GM19452 (cell line): ENCODE measurements around the gene POLE.
"Not testable (repeated sequence)": the region's sequence is repeated elsewhere in the genome, so short reads cannot be mapped to it uniquely, and the experiment has no call there.

Source experiments
- ATAC-seq: cut with Tn5 transposase; IDR thresholded peaks from one replicate; pipeline ENCODE4 v1.9.1; 2021; ENCODE audit not compliant: unreplicated experiment

Gene POLE

DNA sequence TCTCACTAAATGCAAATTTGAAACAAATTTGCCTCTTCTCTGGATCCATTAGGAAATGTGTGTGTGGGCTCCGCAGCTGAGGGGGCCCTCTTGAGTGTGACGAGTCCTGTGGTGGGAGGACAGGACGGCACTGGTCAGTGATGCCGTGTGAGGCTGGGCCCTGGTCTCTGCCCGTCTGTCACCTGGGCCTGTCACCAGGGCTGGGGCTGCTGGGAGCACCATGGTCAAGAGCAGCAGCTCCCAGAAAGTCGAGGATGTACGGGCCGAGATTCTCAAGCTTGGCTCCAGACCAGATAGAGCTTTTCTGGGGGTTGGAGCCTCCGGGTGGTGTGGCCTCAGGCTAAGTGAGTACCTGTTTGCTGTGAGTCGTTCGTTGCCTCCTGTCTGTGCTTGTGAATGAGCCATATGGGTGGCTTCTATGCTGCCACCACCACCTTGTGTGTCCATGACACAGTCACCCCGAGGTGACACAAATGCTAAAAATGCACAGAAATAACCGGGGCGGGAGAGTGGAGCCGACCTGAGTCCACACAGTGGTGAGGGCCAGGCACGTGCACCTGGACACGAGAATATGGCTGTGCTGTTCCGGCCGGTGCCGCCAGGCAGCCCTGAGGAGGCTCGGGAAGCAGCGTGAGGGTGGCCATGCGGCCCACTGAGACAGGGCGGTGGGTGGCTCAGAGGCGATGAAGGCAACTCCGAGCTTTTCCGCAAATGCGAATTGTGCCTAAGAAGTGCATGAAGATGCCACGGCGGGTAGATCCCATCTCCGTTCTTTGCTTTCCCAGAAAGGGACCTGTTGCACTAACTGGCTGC is 32.2 kb upstream of the POLE start:
- no peak for ATAC-seq

DNA sequence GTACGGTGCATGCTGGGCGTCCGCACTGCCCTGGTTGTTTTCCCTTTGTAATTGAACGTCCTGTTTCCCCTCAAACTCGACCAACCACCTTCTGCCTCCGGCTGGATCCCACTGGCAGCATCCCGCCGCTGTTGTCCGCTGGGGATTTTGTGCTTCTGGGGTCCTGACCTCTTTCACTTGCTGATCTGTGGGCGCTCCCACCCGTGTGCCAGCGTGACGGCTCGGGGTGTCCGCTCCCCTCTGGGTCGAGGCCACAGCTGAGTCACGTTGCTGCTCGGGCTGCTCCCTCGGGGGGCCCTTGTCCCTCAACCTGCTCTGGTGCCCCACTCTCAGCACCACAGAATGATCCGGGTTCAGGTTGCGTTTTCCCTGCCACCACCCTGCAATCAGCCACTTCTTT is 31.5 kb upstream of the POLE start:
- ATAC-seq: no peak

DNA sequence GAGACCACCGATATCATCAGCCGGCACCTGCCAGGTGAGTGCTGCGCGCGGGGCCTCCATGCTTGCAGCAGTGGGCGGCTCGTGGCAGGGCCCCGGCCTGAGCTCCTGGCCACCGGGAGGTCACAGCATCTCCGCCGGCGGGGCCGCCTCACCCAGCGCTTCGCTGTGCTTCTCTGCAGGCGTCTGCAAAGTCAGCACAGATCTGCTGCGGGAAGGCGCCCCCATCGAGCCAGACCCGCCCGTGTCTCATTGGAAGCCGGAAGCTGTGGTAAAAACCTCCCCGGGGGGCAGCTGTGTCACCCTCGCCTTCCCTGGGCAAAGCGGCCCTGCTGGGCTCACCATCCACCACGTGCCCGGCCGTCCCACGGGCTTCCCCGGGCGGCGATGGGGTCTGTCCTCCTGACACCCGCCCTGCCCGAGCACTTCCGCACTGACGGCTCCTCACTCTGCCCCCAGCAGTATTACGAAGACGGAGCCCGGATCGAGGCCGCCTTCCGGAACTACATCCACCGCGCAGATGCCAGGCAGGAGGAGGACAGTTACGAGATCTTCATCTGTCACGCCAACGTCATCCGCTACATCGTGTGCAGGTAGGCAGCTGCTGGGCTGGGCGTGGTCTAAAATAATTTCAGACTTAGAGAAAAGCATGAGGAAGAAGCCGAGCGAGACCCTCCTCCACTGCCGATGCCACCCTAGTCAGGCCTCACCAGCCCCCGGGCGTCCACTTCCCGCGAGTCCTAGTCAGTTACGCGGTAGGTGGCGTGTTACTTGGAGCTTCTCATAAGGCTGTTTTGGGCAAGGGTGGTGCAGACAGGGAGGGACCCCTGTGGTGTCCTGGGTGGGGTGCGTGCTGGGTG is 30.6 kb upstream of the POLE start:
- ATAC-seq: no peak

DNA sequence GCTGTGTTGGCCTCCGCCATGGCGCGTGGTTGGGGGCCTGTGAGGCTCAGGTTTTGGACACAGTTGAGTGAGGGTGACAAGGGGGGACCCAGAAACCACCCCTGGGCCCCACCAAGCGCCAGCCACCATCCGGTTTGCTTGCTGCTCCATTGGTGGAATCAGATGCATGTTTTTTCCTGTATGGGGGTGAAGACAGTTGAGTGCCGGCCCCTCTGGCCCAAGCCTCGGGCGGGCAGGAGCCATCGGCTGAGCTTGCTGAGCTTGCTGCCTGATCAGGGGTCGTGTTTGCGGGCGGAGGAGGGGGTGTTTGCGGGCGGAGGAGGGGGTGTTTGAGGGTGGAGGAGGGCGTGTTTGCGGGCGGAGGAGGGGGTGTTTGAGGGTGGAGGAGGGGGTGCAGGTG is 29.9 kb upstream of the POLE start:
- ATAC-seq: no peak

DNA sequence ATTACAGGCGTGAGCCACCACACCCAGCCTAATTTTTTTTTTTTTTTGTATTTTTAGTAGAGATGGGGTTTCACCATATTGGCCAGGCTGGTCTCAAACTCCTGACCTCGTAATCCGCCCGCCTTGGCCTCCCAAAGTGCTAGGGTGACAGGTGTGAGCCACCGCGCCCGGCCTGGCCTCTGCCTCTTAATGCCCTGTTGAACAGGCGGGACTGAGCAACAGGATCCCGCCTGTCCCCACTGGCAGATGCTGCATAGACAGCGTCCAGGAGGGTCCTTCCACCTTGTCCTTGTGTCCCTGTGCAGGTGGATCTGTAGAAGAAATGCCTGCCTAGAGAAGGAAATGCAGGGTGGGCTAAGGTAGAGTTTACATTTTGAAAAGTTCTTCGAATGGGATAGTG is 29.2 kb upstream of the POLE start:
- no peak for ATAC-seq

DNA sequence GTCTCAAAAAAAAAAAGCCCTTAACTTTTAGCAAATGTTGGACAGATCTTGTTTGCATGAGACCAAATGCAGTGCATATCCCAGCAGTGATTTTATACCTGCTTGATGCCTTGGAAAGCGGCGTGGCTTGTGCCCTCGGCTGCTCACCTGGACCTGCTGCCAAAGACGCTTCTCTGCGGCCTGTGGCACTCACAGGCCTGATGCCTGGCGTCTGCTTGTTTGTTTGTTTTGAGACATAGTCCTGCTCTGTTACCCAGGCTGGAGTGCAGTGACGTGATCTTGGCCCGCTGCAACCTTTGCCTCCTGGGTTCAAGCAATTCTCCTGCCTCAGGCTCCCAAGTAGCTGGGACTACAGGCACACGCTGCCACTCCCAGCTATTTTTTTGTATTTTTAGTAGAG is 28.7 kb upstream of the POLE start:
- ATAC-seq: no peak

DNA sequence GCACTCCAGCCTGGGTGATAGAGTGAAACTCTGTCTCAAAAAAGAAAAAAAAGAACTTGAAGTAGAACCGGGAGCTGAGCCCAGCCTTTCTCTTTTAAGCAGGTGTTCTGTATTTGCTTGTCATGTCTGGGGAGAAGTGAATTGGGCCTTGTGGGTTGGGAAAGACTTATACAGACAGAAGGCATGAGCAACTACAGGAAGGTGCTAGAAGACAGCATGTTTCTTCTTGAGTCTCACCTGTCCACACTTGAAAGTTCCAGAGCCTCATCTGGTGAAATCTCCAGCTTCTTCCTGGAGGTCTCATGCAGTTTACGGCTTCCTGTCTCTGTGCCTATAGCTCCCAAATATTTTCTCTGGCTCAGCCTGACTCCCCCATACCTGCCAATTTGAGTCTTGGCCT is 26.0 kb upstream of the POLE start:
- ATAC-seq: no peak

DNA sequence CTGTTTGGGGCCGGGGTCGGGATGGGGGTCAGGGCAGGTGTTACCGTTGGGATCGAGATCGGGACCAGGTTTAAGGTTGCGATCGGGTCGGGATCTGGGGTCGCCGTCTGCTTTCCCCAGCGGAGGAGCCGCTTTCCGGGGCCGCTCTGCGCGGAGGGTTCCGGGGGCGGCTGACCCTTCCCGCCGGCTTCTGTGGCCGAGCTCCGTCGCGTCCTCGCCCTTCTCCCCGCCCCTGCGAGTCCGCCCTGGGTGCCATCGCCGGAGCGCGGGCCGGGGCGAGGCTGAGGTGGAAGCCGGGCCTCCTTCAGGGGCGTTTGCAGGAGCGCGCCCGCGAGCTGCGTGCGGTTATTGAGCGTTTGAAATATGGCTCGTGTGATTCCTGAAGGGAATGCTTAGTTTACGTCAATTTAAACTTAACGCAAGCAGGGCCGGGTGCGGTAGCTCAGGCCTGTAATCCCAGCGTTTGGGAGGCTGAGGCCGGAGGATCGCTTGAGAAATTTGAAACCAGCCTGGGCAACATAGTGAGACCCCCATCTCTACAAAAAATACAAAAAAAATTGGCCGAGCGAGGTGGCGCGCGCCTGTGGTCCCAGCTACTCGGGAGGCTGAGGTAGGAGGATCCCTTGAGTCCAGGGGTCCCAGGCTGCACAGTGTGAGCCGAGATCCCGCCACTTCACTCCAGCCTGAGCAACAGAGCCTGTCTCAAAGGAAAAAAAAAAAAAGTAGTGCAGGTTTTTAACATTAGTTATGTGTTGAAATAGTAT is 24.1 kb upstream of the POLE start:
- ATAC-seq: peak; percentile 15

DNA sequence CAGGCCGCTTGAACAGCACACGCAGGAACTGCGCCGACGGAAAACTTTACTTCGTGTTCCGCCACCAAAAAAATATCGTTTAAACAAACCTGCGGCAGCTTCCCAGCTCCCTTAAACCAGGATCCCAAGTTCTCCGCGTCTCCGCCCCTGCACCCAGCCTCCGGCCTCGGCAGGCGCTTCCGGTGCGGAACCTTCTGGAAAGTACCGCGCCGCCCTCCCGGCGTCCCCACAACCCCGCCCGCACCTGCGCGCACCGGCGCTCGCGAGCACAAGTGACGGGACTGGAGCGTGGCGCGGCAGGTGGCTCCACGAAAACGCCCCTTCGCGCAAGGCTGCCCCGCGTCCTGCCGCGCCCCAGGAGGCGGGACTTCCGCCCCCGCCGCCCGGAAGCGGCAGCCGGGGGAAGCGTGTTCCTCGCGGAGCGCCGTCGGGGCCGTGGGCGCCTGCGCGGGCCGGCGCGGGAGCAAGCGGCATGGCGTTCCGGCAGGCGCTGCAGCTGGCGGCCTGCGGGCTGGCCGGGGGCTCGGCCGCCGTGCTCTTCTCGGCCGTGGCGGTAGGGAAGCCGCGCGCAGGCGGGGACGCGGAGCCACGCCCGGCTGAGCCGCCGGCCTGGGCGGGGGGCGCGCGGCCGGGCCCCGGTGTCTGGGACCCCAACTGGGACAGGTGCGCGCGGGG is 23.4 kb upstream of the POLE start, which contains the start of gene PGAM5:
Gene PGAM5, plus strand, starts transcription at position 438 of the 675 bp plus-strand sequence. Its CDS starts 35 bp downstream, at position 473.
- ATAC-seq: peak; percentile 84

DNA sequence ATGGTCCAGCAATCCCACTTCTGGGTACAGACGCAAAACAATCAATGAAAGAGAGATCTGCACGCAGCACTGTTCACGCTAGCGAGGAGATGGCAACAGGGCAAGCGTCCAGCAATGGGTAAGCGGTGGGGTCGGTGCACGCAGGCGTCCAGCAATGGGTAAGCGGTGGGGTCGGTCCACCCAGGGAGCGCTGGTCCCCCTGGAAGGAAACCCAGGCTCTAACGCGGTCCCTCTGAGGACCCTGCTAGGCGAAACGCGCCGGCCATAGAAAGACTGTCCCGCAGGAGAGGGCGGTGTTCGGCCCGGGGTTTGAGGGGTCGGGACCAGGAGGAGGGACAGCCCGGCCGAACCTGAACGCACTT is 22.9 kb upstream of the POLE start:
- ATAC-seq: peak; percentile 31

DNA sequence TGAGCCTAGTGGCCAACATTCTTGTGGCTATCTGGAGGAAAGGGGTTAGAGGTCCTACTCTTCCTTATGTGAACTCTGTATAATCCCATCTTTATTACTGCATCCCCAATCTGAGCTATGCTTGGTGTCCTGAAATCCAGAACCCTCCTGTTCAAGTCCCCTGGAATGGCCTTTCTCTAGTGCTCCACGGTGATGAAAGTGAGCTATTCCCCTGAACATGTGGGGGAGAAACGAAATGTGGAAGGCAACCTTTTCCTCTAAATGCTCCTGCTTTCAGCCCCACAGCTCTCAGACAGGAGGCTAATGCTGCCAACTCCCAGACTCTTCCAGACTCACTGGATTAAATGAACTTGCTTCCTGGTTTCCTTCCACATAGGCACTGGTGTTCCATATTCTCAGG is 21.0 kb upstream of the POLE start:
- no peak for ATAC-seq

DNA sequence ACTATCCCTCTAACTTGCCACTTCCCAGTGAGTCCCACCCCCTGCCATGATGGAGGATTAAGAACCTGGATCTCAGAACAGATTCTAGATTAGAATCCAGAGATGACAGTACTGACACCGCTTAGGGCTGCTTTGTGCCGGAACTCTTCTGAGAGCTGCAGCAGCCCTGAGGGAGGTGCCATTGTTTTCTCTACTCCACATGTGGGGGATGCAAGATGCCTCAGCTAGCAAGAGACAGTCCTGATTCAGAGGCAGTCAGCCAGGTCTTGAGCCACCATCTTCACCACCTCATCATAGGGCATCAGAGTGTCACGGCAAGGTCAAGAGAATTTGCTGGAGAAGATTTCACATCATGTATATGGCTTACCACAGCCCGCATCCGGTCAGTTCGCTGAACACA is 20.1 kb upstream of the POLE start:
- no peak for ATAC-seq

DNA sequence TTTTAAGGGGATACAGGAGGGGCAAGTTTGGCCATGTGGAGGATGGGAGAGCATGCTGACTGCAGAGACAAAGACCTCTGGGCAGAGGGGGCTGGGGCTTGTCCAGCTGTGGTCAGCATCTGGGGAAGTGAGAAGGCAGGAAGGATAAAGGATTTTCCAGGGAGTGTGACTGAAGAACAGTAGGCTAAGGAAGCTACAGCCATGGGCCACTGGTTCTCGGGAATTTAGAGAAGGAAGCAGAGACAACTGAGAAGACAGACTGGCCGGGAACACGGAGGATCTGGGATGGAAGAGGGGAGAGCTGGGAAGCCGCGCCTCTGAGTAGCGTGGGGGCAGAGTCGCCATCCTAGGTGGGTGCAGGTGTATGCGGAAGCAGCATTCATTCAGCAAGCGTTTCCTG is 16.5 kb upstream of the POLE start:
- no peak for ATAC-seq

DNA sequence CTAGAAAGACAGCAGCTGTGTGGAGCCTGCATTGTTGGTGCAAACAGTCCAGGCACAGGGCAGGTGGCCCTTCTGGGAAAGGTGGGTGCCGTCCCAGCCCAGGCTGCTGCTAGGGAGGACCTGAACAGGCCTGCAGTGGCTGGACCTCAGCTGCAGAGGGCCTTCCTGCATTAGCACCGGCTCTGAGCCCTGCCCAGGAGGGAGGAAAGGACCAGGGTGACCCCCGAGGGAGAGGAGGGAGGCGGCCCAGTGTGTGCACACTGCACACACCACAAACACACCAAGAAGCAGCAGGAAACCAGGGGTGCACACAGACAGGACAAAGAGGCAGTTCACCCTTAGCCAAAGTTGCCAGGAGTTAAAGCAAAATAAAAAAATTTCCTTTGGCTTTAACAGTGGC is 15.5 kb upstream of the POLE start:
- no peak for ATAC-seq

DNA sequence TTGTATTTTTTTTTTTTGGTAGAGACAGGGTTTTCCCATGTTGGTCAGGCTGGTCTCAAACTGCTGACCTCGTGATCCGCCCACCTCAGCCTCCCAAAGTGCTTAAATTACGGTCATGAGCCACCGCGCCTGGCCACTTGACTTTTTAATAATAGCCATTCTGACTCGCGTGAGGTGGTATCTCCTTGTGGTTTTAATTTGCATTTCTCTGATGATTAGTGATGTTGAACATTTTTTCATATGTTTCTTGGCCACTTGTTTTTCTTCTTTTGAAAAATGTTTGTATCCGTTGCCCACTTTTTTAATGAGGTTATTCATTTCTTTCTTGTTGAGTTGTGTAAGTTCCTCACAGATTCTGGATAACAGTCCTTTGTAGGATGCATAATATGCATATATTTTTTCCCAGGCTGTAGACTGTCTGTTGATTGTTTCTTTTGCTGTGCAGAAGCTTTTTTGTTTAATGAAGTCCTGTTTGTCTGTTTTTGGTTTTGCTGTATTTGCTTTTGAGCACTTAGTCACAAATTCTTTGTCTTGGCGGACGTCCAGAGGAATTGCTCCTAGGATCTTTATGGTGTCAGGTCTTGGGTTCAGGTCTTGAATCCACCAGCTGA is 13.2 kb upstream of the POLE start:
- no peak for ATAC-seq

DNA sequence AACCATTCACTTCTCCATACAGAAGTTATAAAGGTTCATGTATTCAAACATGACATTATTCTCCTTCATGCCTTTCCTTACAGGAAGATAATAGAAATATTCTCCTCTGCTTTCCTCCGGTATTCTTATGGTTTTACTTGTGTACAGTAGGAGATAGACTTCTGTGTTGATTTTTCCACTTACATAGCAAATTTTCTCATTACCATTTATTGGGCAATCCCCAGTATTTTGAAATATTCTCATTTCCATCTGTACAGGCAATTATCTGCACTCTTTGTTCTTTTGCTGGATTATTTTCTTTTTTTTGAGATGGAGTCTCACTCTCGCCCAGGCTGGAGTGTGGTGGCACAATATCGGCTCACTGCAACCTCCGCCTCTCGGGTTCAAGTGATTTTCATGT is 11.2 kb upstream of the POLE start:
- no peak for ATAC-seq

DNA sequence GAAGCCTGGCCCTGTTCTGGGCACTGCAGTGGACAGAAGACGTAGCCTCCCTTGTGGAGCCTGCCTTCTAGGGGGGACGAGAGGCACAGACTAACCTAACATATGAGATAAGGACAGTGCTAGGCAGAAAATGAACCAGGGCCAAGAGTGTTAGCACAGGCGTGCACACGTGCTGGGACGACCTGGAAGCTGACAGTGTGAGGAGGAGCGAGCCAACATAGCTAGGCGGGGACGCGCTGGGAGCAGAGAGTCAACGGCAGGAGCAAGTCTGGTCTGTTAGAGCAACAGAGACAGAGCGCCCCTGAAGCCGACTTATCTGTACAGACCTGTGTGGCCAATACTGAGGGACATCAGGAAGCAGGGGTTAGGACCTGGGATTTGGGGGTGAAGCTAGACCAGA is 8.3 kb upstream of the POLE start:
- no peak for ATAC-seq

DNA sequence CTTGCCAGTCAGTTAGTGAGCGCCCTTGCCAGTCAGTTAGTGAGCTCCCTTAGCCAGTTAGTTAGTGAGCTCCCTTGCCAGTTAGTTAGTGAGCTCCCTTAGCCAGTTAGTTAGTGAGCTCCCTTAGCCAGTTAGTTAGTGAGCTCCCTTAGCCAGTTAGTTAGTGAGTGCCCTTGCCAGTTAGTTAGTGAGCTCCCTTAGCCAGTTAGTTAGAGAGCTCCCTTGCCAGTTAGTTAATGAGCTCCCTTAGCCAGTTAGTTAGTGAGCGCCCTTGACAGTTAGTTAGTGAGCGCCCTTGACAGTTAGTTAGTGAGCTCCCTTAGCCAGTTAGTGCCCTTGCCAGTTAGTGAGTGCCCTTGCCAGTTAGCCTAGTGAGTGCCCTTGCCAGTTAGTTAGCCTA is 7.7 kb upstream of the POLE start:
- ATAC-seq: not testable (repeated sequence)

DNA sequence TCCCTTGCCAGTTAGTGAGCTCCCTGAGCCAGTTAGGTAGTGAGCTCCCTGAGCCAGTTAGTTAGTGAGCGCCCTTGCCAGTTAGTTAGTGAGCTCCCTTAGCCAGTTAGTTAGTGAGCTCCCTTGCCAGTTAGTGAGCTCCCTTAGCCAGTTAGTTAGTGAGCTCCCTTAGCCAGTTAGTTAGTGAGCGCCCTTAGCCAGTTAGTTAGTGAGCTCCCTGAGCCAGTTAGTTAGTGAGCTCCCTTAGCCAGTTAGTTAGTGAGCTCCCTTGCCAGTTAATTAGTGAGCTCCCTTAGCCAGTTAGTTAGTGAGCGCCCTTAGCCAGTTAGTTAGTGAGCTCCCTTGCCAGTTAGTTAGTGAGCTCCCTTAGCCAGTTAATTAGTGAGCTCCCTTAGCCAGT is 4.9 kb upstream of the POLE start:
- ATAC-seq: not testable (repeated sequence)

DNA sequence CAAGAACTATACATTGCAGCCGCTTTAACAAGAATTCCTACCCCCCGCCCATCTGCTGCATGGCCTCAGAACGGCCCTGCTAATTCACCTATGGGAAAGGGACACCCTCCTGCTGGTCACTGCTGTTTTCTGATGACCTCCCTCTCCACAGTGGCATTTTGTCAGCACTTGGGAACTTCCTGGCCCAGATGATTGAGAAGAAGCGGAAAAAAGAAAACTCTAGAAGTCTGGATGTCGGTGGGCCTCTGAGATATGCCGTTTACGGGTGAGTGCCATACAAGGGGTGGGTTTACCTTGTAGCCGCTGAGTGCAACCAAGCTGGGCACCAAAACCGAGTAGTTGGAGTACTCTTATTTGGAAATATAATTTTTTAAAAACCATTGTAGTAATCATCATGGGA is 3.0 kb upstream of the POLE start:
- ATAC-seq: no peak

DNA sequence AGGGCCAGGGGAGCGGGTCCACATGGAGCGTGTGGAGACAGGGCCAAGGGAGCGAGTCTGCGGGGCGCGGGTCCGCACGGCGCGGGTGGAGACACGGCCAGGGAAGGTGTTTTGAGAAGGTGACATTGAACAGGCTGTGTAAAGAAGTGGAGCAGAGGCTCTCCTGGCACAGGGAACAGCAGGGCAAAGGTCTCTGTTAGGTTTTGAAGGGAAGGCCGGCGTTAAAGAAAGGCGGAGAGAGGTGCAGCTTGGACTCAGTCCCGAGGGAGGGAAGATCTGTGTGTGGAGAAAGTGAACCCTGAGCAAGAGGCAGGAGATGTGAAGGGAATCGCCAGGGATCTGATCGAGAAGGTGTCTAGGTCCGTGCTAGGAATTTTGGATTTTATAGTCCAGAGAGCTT is 2.1 kb upstream of the POLE start:
- ATAC-seq: no peak
